ENCODE data around the gene XRCC5. TPM values are rescaled to one million over a fixed set of nuclear protein-coding genes. Genes with fewer than 3 reads are reported as not detected.

The XRCC5 gene
- total RNA-seq, 1 experiment from 2014 or later: 424 TPM

- Histone ChIP-seq H2AFZ (ENCODE audit: low read depth, low read length, poor library complexity, severe bottlenecking) (no peak overlapping the region), H3K36me3 (ENCODE audit: control insufficient read depth in 1 of 2, insufficient read depth in 2 of 2, low read length in 2 of 2) (peaks cover 35 to 53% of the 10 kb centered on the region in 2 experiments), H3K9ac (ENCODE audit: low read length) (no peak overlapping the region), H3K4me2 (ENCODE audit: low read length) (no peak overlapping the region), H3K4me1 (ENCODE audit: control insufficient read depth in 1 of 2, insufficient read depth in 2 of 2, low read length in 2 of 2) (no peaks in the 10 kb centered on the region), H4K20me1 (ENCODE audit: insufficient read depth) (peaks cover 21% of the 10 kb centered on the region; the same call in 1 of the 2 replicates), H3K27ac (ENCODE audit: low read depth, low read length) (no peak overlapping the region), H3K4me3 (replicated peaks in 1 of 2; ENCODE audit: low read depth in 1 of 2, low read length in 2 of 2) (no peak overlapping the region), H3K79me2 (ENCODE audit: insufficient read depth, low read length) (peaks cover 97% of the 10 kb centered on the region), H3K9me3 (ENCODE audit: control insufficient read depth in 1 of 2, insufficient read depth in 1 of 2, low read depth in 1 of 2, low read length in 2 of 2) (no peaks in the 10 kb centered on the region), H3K27me3 (ENCODE audit: insufficient read depth, low read length) (no peaks in the 10 kb centered on the region), H3K9me2 (ENCODE audit: insufficient read depth) (no peaks in the 10 kb centered on the region)
- TF ChIP-seq FOSL1 (IDR thresholded peaks at IDR 0.05; ENCODE audit: low read depth): no peak
- TF ChIP-seq EZH2phosphoT487 (IDR thresholded peaks at IDR 0.05; ENCODE audit: borderline replicate concordance): no peak
- no peak for TF ChIP-seq EGR1 (IDR thresholded peaks at IDR 0.05; ENCODE audit: low read depth)
- no peak for TF ChIP-seq SRF (IDR thresholded peaks at IDR 0.05; ENCODE audit: low read depth)
- no peak for TF ChIP-seq ZFX (IDR thresholded peaks at IDR 0.05)
- no peak for TF ChIP-seq SIN3A (IDR thresholded peaks at IDR 0.05; ENCODE audit: low read depth)
- TF ChIP-seq ZNF274 (IDR thresholded peaks at IDR 0.05; ENCODE audit: low read depth, low read length): no peak
- TF ChIP-seq POLR2A (IDR thresholded peaks at IDR 0.05; ENCODE audit: borderline replicate concordance, extremely low read depth, insufficient read depth, insufficient read length): no peak
- ChIA-PET POLR2A (no interaction called here), CTCF (interaction anchor here (0.6 kb wide), 1 partner anchor 56 kb away, joined by 4 read pairs; no protein-coding TSS in a partner anchor), RAD21 (ENCODE audit: low non-redundant PET in 1 of 2, low total read pairs in 2 of 2, uncharacterized antibody in 2 of 2, unreplicated experiment in 2 of 2) (no interaction called here)
- no TSS peak for BruUV-seq (replicated peaks)
- intact Hi-C loops (cut with micrococcal nuclease): no loop called here
- DNase-seq (ENCODE audit: low read depth, low spot score) (no peak), ATAC-seq (no peak)
Measured at GRCh38 chr2:216170076-216170763, 61.1 kb downstream of the XRCC5 start.

- H3K36me3 ChIP-seq (ENCODE audit: control insufficient read depth in 1 of 2, insufficient read depth in 2 of 2, low read length in 2 of 2): peaks cover 33 to 51% of the 10 kb centered on the region in 2 experiments
- no peak overlapping the region for H3K4me2 ChIP-seq (ENCODE audit: low read length)
- H3K27ac ChIP-seq (ENCODE audit: low read depth, low read length): no peak overlapping the region
- H3K9me2 ChIP-seq (ENCODE audit: insufficient read depth): no peaks in the 10 kb centered on the region
- no peaks in the 10 kb centered on the region for H3K4me1 ChIP-seq (ENCODE audit: control insufficient read depth in 1 of 2, insufficient read depth in 2 of 2, low read length in 2 of 2)
- POLR2A ChIA-PET: no interaction called here
- H3K9me3 ChIP-seq (ENCODE audit: control insufficient read depth in 1 of 2, insufficient read depth in 1 of 2, low read depth in 1 of 2, low read length in 2 of 2): no peaks in the 10 kb centered on the region
- CTCF ChIA-PET: no interaction called here
- BruUV-seq (replicated peaks): no TSS peak
- H3K4me3 ChIP-seq (replicated peaks in 1 of 2; ENCODE audit: low read depth in 1 of 2, low read length in 2 of 2): no peak overlapping the region
- RAD21 ChIA-PET (ENCODE audit: low non-redundant PET in 1 of 2, low total read pairs in 2 of 2, uncharacterized antibody in 2 of 2, unreplicated experiment in 2 of 2): no interaction called here
- intact Hi-C loops (cut with micrococcal nuclease): no loop called here
- no peak for TF ChIP-seq ZFX (IDR thresholded peaks at IDR 0.05)
- no peak for TF ChIP-seq POLR2A (IDR thresholded peaks at IDR 0.05; ENCODE audit: borderline replicate concordance, extremely low read depth, insufficient read depth, insufficient read length)
- no peak for TF ChIP-seq SRF (IDR thresholded peaks at IDR 0.05; ENCODE audit: low read depth)
- H4K20me1 ChIP-seq (ENCODE audit: insufficient read depth): peaks cover 21% of the 10 kb centered on the region; the same call in 1 of the 2 replicates
- H2AFZ ChIP-seq (ENCODE audit: low read depth, low read length, poor library complexity, severe bottlenecking): no peak overlapping the region
- peaks cover 97% of the 10 kb centered on the region for H3K79me2 ChIP-seq (ENCODE audit: insufficient read depth, low read length)
- DNase-seq (ENCODE audit: low read depth, low spot score): no peak
- no peaks in the 10 kb centered on the region for H3K27me3 ChIP-seq (ENCODE audit: insufficient read depth, low read length)
- H3K9ac ChIP-seq (ENCODE audit: low read length): no peak overlapping the region
- ATAC-seq: no peak
Measured at GRCh38 chr2:216171011-216171410, 61.9 kb downstream of the XRCC5 start.

Measured in HCT116 (cell line).